GM21367 (cell line): ENCODE measurements around the gene GUCA1A.
"Not testable (repeated sequence)": the region's sequence is repeated elsewhere in the genome, so short reads cannot be mapped to it uniquely, and the experiment has no call there.

Experiments
- ATAC-seq: cut with Tn5 transposase; IDR thresholded peaks from one replicate; pipeline ENCODE4 v1.9.1; 2021; ENCODE audit not compliant: unreplicated experiment

GUCA1A gene

GRCh38 chr6:42202131-42202915, 29.2 kb downstream of the GUCA1A start:
- not testable (repeated sequence) for ATAC-seq

- ATAC-seq: no peak
These were observed 30.0 kb downstream of the GUCA1A start for GRCh38 chr6:42203183-42203582.

GRCh38 chr6:42204768-42205282, 31.7 kb downstream of the GUCA1A start:
- no peak for ATAC-seq

DNA sequence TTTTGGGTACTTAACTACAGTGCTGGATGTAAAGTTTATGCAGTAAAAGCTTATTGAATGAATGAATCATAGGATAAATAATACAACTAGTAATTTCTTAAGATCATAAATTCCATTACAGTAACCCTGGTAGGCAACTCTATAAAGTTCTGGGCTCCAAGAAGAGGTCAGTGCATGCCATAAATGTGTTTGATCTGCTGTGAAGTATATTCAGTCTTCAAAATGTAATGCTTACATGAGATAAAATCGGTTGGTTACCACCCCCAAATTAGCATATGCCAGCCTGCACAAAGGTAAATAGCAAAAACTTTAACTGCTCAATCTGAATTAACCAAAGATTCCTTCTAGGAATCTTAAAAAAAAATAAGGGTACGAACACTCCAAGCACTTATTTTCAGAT, 34.4 kb downstream of the GUCA1A start:
- not testable (repeated sequence) for ATAC-seq

- ATAC-seq: no peak
These were observed 37.4 kb downstream of the GUCA1A start for GRCh38 chr6:42210551-42210950.

DNA sequence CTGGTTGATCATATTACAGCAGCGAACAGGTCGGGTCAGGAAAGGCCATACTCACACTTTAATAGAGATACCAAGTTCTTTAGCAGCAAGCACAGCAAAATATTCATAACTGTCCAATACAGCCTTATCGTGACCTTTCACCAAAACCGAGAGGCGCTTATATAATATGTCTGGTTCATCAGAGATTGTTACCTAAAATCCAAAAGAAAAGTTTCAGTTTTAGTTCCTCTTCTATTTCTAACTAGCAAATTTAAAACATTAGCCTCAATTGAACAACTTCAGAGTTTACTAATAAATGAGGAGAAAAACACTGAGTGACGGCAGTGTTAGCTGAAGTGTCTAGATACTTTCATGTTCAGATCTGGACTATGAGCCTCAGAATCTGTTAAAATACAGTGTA, 38.6 kb downstream of the GUCA1A start:
- no peak for ATAC-seq

DNA sequence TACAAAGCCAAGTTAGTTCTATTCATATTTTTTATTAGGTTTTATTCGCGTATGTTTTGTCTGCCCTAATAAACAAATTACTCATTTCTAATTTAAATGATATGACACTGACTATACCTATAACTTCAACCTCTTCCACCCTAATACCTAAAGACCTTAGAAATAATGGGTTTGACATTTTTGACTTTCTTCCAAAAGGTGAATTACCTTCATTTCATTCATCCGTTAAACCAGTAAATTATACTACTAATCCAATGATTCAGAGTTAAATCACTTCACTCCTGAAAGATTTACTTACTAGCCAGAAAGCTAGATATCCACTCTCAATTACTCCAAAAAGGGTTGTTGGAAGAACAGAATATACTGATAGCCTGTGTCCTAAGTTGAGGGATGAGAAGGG, 39.3 kb downstream of the GUCA1A start:
- no peak for ATAC-seq

DNA sequence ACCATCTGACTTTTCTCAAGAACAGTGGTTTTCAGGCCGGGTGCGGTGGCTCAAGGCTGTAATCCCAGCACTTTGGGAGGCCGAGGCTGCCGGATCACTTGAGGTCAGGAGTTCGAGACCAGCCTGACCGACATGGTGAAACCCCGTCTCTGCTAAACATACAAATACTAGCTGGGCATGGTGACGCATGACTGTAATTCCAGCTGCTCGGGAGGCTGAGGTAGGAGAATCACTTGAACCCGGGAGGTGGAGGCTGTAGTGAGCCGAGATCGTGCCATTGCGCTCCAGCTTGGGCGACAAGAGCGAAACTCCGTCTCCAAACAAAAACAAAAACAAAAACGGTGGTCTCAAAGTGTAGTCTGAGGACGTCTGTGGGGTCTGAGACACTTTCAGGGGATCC, 43.3 kb downstream of the GUCA1A start:
- ATAC-seq: not testable (repeated sequence)

GRCh38 chr6:42217157-42217518, 44.0 kb downstream of the GUCA1A start:
- ATAC-seq: no peak

DNA sequence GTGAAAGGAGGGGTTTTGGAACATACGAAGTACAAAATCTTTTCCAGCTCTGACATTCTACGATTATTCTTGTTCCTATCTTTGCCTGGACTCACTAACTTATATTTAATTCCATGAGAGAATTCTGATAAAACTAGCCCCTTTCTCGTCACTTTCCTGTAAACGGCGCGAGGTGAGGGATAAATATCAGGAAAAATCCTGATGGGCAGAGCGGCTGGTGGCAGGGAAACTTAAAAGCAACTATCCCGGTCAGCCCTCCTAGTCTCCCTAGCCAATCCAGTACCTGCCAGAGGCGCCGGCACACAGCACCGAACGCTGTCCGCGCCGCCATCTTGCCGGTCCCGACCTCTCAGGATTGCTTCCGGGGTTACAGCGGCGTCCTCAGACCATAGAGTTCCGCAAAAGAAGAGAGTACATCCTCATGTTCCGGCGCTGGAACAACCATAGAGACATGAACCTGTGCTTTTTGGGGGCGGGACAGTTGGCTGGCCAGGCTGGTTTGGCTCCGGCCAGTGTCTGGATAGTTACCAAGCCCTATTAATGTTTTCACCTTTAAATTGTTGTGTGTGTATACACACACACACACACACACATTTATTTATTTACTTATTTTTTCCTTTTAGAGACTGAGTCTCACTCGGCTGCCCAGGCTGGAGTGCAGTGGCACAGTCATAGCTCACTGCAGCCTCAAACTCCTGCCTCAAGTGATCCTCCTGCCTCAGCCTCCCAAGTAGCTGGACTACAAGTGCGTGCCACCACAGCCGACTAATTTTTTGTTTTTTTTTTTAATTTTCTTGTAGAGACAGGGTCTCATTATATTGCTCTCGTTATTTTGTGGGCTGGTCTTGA, 44.6 kb downstream of the GUCA1A start, which contains the start of gene MRPS10:
MRPS10 (minus strand) TSS at position 343 of the 849 bp plus-strand sequence; CDS start at position 331, 12 bp downstream.
- peak; percentile 74 for ATAC-seq

- no peak for ATAC-seq
These were observed 47.6 kb downstream of the GUCA1A start for GRCh38 chr6:42220807-42221206.

- no peak for ATAC-seq
These were observed 48.4 kb downstream of the GUCA1A start for GRCh38 chr6:42221546-42221945.

- ATAC-seq: no peak
These were observed 49.3 kb downstream of the GUCA1A start for GRCh38 chr6:42222448-42222847.

DNA sequence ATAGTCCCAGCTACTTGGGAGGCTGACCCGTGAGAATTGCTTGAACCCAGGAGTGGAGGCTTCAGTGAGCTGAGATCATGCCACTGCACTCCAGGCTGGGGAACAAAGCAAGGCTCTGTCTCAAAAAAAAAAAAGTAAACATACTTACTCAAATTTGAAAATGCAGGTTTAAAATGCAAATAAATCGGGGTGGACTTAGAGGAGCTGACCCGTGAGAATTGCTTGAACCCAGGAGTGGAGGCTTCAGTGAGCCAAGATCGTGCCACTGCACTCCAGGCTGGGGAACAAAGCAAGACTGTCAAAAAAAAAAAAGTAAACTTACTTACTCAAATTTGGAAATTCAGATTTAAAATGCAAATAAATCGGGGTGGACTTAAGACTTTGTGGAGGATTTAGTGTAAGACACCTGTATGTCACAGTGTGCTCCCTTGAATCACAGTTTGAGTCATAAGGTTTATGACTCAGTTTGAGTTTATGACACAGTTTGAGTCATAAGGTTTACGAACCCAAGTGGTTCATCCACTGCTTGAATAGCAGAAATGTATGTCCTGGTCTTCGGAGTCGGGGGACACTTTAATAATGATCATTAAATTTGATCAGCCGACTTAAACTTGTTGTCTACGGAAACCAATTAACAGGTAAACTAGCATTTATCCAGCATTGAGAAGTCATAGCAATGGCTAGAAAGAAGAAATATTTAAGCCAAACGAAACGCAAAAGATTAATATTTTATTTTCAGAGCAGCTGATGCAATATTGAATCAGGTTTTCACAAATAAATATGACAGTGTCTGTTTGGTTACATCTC, 51.3 kb downstream of the GUCA1A start:
- peak; percentile 75 for ATAC-seq

GRCh38 chr6:42225029-42225339, 51.8 kb downstream of the GUCA1A start:
- ATAC-seq: no peak

GRCh38 chr6:42225419-42225818, 52.3 kb downstream of the GUCA1A start:
- ATAC-seq: no peak

DNA sequence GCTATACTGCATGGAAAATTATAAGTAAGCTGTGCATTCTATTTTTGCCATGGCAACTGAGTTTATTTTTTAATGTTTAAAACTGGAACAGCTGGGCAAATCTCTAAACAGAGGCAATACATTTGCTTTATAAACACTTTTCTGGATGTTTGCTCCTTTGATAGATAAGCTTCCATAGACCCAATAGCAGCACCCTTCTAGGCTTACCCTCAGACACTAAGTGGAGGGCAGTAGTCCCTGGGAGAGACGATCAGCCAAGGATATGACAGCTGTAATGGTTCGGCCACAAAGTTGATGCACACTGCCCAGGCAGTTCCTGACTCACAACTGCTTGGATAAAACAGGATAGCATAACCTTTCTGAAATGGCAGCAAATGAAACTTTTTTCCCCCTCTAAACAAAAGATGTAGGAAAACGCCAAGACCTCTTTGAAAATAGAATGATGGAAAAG, 53.0 kb downstream of the GUCA1A start:
- no peak for ATAC-seq

DNA sequence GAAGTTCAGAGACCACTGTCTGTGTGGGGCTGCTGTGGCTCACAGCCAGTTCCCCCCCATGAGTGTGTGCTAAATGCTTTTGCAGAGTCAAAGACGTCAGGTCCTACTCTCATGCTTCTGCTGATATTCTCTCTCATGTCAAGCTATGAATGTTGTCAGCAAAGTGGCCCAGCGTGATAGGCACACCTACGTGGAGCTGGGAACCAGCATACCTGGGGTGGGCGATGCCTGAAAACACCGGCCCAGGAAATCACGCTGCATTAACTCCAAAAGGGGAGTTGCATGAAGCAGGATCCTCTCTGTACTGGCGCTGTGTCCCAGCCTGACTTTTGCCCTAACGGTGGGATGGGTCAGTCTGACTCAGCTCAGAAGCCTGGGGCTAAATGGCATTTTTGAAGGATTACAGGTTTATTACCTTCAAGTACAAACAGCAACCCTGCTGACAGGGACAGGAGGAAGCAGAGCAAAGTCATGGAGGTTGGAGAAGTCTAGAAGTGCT, 53.5 kb downstream of the GUCA1A start:
- no peak for ATAC-seq

- ATAC-seq: no peak
These were observed 54.1 kb downstream of the GUCA1A start for GRCh38 chr6:42227173-42227850.

- ATAC-seq: no peak
These were observed 55.1 kb downstream of the GUCA1A start for GRCh38 chr6:42228305-42228704.
